Ovary (tissue), 3 donors: ENCODE results near the gene ITGB2.

Experiments
- CTCF ChIP-seq, 3 donors: fragments of 450-650 bp in 2 of 3; fragments of 200-600 bp in 1 of 3; IDR thresholded peaks; one replicate each; pipeline versions ENCODE4 v1.5.1 to v1.8.0; 2016 to 2022; ENCODE audit warnings: antibody characterized with exemption in 3 of 3, mild to moderate bottlenecking in 1 of 3
- EP300 ChIP-seq: sonication (generic); formaldehyde crosslinking; IDR thresholded peaks from one replicate; pipeline ENCODE4 v1.6.1; 2017; ENCODE audit warnings: antibody characterized with exemption
- donor health status: DM: no; HTN: no; CAD: no.

DNA sequence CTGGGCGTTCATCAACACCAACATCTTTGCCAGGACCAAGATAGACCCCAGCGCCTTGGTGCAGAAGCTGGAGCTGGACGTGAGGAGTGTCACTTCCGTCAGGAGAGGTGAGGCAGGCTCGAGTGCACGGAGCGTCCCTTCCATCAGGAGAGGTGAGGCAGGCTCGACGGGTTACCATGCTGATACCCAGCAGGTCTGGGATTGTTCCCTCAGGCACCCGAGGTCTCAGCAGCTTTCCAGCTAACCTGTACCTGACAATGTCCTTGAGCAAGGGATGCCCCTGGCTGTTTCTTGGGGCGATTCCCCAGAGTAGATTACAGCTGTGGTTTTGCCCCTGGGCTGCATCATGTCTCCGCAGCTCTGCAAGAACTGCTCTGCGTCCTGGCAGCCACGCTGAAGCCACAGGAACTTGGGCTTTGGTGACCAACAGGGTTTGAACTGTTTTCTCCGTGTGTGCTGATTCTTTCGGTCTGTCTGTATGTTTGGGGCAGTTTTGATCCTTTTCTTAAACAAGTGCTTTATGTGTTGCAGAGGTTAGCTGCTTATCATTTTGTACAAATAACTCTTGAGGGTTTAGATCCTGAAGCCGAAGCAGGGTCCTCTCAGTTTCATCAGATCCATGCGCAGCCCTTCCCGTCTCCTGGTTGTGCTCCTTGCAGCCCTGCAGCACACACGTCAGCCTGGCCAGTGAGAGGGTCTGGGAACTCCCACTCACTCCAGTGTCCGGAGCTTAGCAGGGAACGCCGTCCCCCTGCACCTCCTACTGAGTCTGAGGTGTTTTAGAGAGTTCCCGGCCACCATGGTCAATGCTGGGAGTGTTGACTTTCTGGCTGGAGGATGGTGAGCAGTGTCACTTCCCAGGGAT, 23.2 kb upstream of the ITGB2 start:
- TF ChIP-seq CTCF (IDR thresholded peaks at IDR 0.05) (no peak), EP300 (no peak)
